GM18909 (cell line): ENCODE results near the gene NCMAP.

Experiments
- ATAC-seq: cut with Tn5 transposase; IDR thresholded peaks from one replicate; pipeline ENCODE4 v1.9.1; 2021; ENCODE audit warnings: mild to moderate bottlenecking; ENCODE audit not compliant: unreplicated experiment, poor library complexity

Gene NCMAP

GRCh38 chr1:24566236-24566867, 10.5 kb downstream of the NCMAP start:
- ATAC-seq = no peak

GRCh38 chr1:24567792-24568388, 12.0 kb downstream of the NCMAP start:
- no peak for ATAC-seq

- no peak for ATAC-seq
Measured at GRCh38 chr1:24568475-24568874, 12.6 kb downstream of the NCMAP start.

- no peak for ATAC-seq
Measured at GRCh38 chr1:24570265-24571125, 14.6 kb downstream of the NCMAP start.

GRCh38 chr1:24572301-24572700, 16.4 kb downstream of the NCMAP start:
- no peak for ATAC-seq

GRCh38 chr1:24575905-24576587, 20.2 kb downstream of the NCMAP start:
- ATAC-seq = no peak

GRCh38 chr1:24578846-24579245, 23.0 kb downstream of the NCMAP start:
- no peak for ATAC-seq

- ATAC-seq = no peak
Measured at GRCh38 chr1:24580756-24581155, 24.9 kb downstream of the NCMAP start.

GRCh38 chr1:24584171-24584647, 28.3 kb downstream of the NCMAP start:
- no peak for ATAC-seq

- no peak for ATAC-seq
Measured at GRCh38 chr1:24586119-24586518, 30.2 kb downstream of the NCMAP start.

GRCh38 chr1:24586970-24587820, 31.3 kb downstream of the NCMAP start:
- no peak for ATAC-seq

- no peak for ATAC-seq
Measured at GRCh38 chr1:24588573-24588972, 32.7 kb downstream of the NCMAP start.

GRCh38 chr1:24589200-24589599, 33.3 kb downstream of the NCMAP start:
- no peak for ATAC-seq

GRCh38 chr1:24591781-24592180, 35.9 kb downstream of the NCMAP start:
- ATAC-seq = no peak

GRCh38 chr1:24594328-24594598, 38.4 kb downstream of the NCMAP start:
- no peak for ATAC-seq

- ATAC-seq = no peak
Measured at GRCh38 chr1:24596401-24596880, 40.6 kb downstream of the NCMAP start.

- ATAC-seq = no peak
Measured at GRCh38 chr1:24599265-24599664, 43.4 kb downstream of the NCMAP start.

GRCh38 chr1:24600551-24600950, 44.7 kb downstream of the NCMAP start:
- ATAC-seq = no peak

GRCh38 chr1:24605534-24606295, 49.8 kb downstream of the NCMAP start:
- no peak for ATAC-seq
